ENCODE measurements around the gene KDM5A. TPM values are rescaled to one million over a fixed set of nuclear protein-coding genes. Genes with fewer than 3 reads are reported as not detected.

KDM5A gene
- total and polyA plus RNA-seq, 2 experiments from 2014 or later, result 47.1 to 48.3 TPM

- no peak overlapping the region for H3K4me3 Mint-ChIP-seq
- H3K36me3 ChIP-seq (ENCODE audit: insufficient read depth), result no peaks in the 10 kb centered on the region
- no peak overlapping the region for H3K27ac ChIP-seq (ENCODE audit: low read depth)
- H3K36me3 Mint-ChIP-seq (ENCODE audit: low read depth), result no peaks in the 10 kb centered on the region
- no peak overlapping the region for H3K4me2 ChIP-seq
- no peak overlapping the region for H2AFZ ChIP-seq
- peak in 1 of 2 experiments; percentile 36; a peak in 2 of 4 replicates for TF ChIP-seq CTCF (conservative IDR thresholded peaks at IDR 0.05; ENCODE audit: low read depth in 2 of 2)
- TF ChIP-seq POLR2AphosphoS5 (IDR thresholded peaks at IDR 0.05; ENCODE audit: low read depth), result no peak
- H3K27ac Mint-ChIP-seq, result no peak overlapping the region
- H3K4me3 ChIP-seq, result no peak overlapping the region
- peaks cover 12% of the 10 kb centered on the region for H3K4me1 Mint-ChIP-seq
- no peaks in the 10 kb centered on the region; the same call in 1 of the 2 replicates for H3K9me2 ChIP-seq (ENCODE audit: insufficient read depth)
- peaks cover 4% of the 10 kb centered on the region for H3K27me3 Mint-ChIP-seq (ENCODE audit: insufficient read depth, low read depth, poor library complexity)
- H3K27me3 ChIP-seq (ENCODE audit: insufficient read depth), result no peaks in the 10 kb centered on the region
- peak; percentile 51 for DNase-seq (ENCODE audit: low spot score)
- no peaks in the 10 kb centered on the region for H3F3A ChIP-seq (replicated peaks; ENCODE audit: low read depth)
- no peaks in the 10 kb centered on the region for H3K4me1 ChIP-seq (ENCODE audit: insufficient read depth)
- no peaks in the 10 kb centered on the region for H3K9me3 Mint-ChIP-seq
- H4K20me1 ChIP-seq (replicated peaks; ENCODE audit: insufficient read depth), result no peaks in the 10 kb centered on the region
- H3K79me2 ChIP-seq (replicated peaks; ENCODE audit: insufficient read depth), result no peaks in the 10 kb centered on the region
- peak; percentile 86 for ATAC-seq
These were observed 135.1 kb downstream of the KDM5A start for GRCh38 chr12:254039-254438.

- Mint-ChIP-seq H3K4me3 (no peak overlapping the region), H3K36me3 (ENCODE audit: low read depth) (no peaks in the 10 kb centered on the region), H3K27me3 (ENCODE audit: insufficient read depth, low read depth, poor library complexity) (peaks cover 4% of the 10 kb centered on the region), H3K4me1 (peaks cover 12% of the 10 kb centered on the region), H3K27ac (no peak overlapping the region), H3K9me3 (0 out of 3 replicates have a peak, but pooled peaks cover under 1% of the 10 kb centered on the region)
- no peak for ATAC-seq
- H2AFZ ChIP-seq, result no peak overlapping the region
- no peaks in the 10 kb centered on the region for H3K79me2 ChIP-seq (replicated peaks; ENCODE audit: insufficient read depth)
- no peaks in the 10 kb centered on the region for H4K20me1 ChIP-seq (replicated peaks; ENCODE audit: insufficient read depth)
- H3K4me1 ChIP-seq (ENCODE audit: insufficient read depth), result no peaks in the 10 kb centered on the region
- no peak overlapping the region for H3K4me2 ChIP-seq
- no peak overlapping the region for H3K27ac ChIP-seq (ENCODE audit: low read depth)
- no peaks in the 10 kb centered on the region for H3K27me3 ChIP-seq (ENCODE audit: insufficient read depth)
- H3K9me2 ChIP-seq (ENCODE audit: insufficient read depth), result no peaks in the 10 kb centered on the region; the same call in 1 of the 2 replicates
- no peaks in the 10 kb centered on the region for H3K36me3 ChIP-seq (ENCODE audit: insufficient read depth)
- H3F3A ChIP-seq (replicated peaks; ENCODE audit: low read depth), result no peaks in the 10 kb centered on the region
- DNase-seq (ENCODE audit: low spot score), result no peak
- H3K4me3 ChIP-seq, result no peak overlapping the region
- no peak for TF ChIP-seq NANOG (IDR thresholded peaks at IDR 0.05; ENCODE audit: borderline replicate concordance)
- no peak for TF ChIP-seq POLR2AphosphoS5 (IDR thresholded peaks at IDR 0.05; ENCODE audit: low read depth)
- TF ChIP-seq STAT1 (IDR thresholded peaks at IDR 0.05; ENCODE audit: unreplicated experiment), result no peak
These were observed 135.8 kb downstream of the KDM5A start for GRCh38 chr12:253116-253831.

- H3K4me1 ChIP-seq (ENCODE audit: insufficient read depth), result no peaks in the 10 kb centered on the region
- ATAC-seq (no peak), DNase-seq (ENCODE audit: low spot score) (no peak)
- peaks cover 4% of the 10 kb centered on the region for H3K27me3 Mint-ChIP-seq (ENCODE audit: insufficient read depth, low read depth, poor library complexity)
- no peak overlapping the region for H3K4me3 Mint-ChIP-seq
- H3K4me3 ChIP-seq, result no peak overlapping the region
- H3K27ac ChIP-seq (ENCODE audit: low read depth), result no peak overlapping the region
- no peaks in the 10 kb centered on the region for H3K36me3 ChIP-seq (ENCODE audit: insufficient read depth)
- H3K79me2 ChIP-seq (replicated peaks; ENCODE audit: insufficient read depth), result no peaks in the 10 kb centered on the region
- H3K4me1 Mint-ChIP-seq, result peaks cover 12% of the 10 kb centered on the region
- H4K20me1 ChIP-seq (replicated peaks; ENCODE audit: insufficient read depth), result no peaks in the 10 kb centered on the region
- no peak overlapping the region for H3K4me2 ChIP-seq
- H3F3A ChIP-seq (replicated peaks; ENCODE audit: low read depth), result no peaks in the 10 kb centered on the region
- H3K27ac Mint-ChIP-seq, result no peak overlapping the region
- H2AFZ ChIP-seq, result no peak overlapping the region
- peaks cover 6% of the 10 kb centered on the region for H3K9me3 Mint-ChIP-seq
- H3K36me3 Mint-ChIP-seq (ENCODE audit: low read depth), result no peaks in the 10 kb centered on the region
- no peaks in the 10 kb centered on the region for H3K27me3 ChIP-seq (ENCODE audit: insufficient read depth)
- H3K9me2 ChIP-seq (ENCODE audit: insufficient read depth), result no peaks in the 10 kb centered on the region; the same call in 1 of the 2 replicates
- no peak for TF ChIP-seq ZNF462 (CRISPR knock-in tag; IDR thresholded peaks at IDR 0.05)
- no peak for TF ChIP-seq ZNF114 (CRISPR knock-in tag; IDR thresholded peaks at IDR 0.05)
- no peak for TF ChIP-seq ZNF331 (CRISPR knock-in tag; IDR thresholded peaks at IDR 0.05; ENCODE audit: low read depth)
- TF ChIP-seq STAT1 (IDR thresholded peaks at IDR 0.05; ENCODE audit: unreplicated experiment), result no peak
These were observed 136.5 kb downstream of the KDM5A start for GRCh38 chr12:252636-253035.
